AG08395 (cell line): ENCODE data around the gene UNC93A.
"Not testable (repeated sequence)": the region's sequence is repeated elsewhere in the genome, so short reads cannot be mapped to it uniquely, and the experiment has no call there.

Experiments used
- DNase-seq: peaks from one replicate; pipeline ENCODE4 v3.0.0; 2012; ENCODE audit warnings: mixed read lengths, low spot score

UNC93A gene

GRCh38 chr6:167270499-167271311 is 20.4 kb upstream of the UNC93A start:
- DNase-seq: no peak

- DNase-seq: no peak
These were observed 19.0 kb upstream of the UNC93A start for GRCh38 chr6:167272151-167272550.

DNA sequence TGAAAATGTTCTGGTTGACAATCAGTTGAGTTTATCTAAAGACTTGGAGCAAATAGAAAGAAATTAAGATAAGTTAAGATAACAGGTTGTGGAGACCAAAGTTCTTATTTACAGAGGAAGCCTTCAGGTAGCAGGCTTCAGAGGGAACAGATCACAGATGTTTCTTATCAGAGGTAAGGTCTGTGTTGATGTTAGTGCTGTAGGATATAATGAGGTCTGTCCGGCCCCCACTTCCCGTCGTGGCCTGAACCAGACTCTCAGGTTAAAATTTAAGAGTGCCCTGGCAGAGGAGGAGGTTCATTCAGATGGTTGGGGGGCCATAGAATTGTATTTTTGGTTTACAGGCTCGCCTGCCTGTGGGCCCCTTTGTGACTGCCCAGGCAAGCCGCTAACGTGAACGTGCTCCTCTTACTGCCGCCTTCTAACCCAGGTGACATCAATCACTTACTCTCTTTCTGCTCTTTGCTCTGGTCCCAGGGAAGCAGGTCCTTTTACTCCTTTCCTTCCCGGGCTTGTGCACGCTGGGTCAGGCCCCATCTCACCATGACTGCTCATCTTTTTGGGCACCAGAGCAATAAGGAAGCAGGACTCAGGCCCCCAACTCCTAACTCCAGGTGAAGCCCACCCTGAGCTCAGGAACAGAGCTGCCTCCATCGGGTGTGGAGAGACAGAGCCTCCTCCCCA is 18.3 kb upstream of the UNC93A start:
- no peak for DNase-seq

GRCh38 chr6:167274270-167274669 is 16.8 kb upstream of the UNC93A start:
- no peak for DNase-seq

DNA sequence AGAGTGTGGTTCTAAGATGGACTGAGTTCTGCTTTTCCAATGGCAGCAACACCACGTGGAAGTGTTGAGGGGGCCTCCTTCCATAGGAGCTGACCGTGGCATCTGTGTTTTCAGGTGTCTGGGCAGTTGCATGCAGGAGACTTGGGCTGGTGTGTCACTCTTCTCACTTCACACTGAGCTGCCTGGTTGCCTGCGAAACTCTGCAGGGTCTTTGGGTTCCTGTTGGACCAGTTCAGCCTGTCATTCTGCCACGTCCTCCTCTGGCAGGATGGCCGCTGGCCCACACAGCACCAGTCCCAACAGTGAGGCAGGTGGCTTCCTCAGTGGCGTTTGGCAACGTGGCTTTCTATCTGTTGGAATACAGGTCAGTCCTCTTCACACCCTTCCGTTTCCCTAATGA is 16.1 kb upstream of the UNC93A start:
- DNase-seq: no peak

GRCh38 chr6:167275436-167275835 is 15.7 kb upstream of the UNC93A start:
- DNase-seq: no peak

GRCh38 chr6:167276772-167277533 is 14.2 kb upstream of the UNC93A start:
- DNase-seq: no peak

DNA sequence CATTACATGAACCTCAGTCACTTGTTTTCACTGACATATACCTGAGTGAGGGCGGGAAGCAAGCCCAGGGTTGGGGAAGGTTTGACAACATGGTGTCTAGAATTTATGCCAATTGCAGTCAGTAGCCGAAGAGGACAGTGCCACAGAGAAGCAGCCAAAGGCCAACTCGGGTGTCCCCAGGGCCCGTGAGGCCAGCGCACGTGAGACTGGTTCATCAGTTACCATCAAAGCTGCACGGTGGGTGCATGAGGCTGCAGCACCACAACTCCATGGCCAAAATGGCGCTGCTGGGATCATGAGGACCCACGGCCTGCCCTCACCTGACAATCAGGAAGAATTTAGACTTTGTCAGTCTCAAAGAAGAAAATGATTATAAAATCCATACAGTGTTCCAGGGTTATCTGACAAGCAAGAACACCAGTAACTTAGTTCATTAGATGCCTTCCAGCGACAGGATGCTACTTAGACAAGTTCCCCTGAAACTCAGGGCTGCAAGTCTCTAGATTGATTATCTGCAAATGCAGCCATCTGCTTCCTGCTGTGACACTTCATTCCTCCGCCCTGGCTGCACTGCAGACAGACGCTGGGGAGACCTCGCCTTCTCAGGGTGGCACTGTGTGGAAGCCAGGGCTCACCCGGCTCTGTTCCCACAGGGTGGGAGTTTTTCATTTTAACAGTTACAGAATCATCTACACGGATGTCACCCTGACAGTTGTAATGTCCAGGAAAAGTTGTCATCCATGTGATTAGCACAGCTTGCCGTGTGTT is 12.8 kb upstream of the UNC93A start:
- not testable (repeated sequence) for DNase-seq

DNA sequence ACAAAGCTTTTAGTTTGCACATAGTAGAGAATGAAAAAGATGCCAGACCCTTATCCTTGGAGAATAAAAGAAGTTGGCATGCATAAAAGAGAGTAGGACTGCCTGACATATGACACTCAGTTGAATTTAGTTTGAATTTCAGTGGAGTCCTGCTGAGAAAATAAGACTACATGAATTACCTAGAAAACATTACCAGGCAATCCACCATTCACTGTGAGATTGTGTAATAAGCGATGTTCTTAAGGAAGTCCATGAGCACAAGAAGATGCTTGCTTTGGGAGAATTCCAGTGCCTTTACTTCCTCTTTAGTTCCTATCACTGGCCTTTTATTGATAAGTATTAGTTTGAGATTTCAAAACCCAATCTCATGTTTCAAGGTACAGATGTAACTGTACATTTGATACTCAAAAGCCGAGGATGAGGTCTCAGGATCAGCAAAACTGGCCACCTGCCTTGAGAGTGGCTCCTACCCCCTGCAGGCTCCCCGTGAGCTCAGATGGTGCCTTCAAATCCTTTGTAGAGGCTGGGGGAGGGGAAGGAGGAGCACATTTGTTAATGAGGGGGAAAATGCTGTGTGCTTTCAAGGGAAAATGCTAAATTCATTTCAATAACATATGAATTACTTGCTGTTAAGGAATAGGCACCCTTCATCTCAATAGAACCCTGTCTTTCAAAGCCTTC is 11.2 kb upstream of the UNC93A start:
- DNase-seq: no peak

DNA sequence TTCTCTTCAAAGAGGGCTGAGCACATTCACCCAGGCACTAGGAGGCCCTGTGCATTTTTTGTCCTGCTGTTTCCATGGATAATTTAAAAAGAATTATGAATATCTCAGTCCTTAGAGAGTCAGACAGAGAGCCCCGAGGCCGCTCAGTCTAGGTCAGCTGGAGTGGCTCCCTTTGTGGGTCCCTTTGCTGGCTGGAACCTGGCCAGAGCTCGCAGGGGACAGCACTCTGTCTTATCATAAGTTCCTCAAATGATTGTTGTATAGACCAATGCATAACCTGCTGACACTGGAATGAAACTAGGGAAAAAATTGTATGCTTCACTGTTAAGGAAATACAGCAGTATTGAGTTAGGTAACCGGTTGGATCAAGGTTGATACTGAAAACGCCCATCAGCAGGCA is 10.6 kb upstream of the UNC93A start:
- not testable (repeated sequence) for DNase-seq

- no peak for DNase-seq
These were observed 8.9 kb upstream of the UNC93A start for GRCh38 chr6:167282165-167282564.

DNA sequence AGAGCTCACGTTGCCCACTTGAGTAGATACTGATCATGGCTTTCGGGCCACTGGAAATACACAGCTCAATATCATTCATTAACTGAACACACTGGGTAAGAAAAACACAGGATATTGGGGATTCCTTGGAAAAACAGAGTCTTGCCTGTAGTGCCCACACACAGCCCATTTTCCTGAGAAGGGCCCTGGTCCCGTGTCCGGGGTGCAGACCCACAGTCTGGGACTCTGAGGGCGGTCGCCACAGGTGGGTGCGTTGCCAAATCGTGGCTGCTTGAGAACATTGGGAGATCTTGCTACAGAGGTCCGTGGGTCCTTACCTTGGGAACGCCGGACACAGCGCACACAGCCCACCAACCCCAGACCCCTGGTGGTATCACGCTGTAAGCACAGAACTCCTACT is 6.5 kb upstream of the UNC93A start:
- DNase-seq: not testable (repeated sequence)

DNA sequence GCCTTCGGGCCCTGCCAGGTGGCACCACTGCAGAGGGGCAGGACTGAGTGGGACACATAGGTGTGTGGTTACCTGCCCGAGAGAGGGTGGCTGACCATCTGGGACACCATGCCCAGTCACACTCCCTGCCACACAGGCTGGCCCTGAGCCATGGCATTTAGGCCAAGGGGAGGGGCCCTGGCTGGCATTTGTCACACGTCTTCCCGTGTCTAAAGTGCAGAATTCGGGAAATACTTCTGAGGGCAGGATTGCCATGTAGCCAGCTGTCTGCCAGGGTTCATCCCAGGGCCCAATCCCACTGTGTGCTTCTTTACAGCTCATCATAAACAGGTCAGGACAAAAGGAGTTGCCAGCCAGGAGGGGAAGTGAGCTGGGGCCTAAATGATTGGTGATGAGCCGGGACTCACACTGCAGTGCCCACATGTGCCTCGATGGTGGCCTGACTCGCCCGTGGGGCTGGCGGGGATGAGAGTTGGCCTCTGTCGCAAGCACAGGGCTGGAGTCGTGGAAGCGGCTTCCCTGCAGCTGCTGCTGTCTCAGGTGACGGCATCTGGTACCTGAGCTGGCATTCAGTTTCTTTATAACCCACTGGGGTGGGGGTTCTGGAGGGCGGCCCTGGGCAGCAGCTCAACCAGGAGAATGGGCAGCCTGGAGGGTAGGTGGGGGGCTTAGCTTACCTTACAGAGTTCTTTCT is 5.9 kb upstream of the UNC93A start:
- DNase-seq: no peak

GRCh38 chr6:167287513-167288048 is 3.5 kb upstream of the UNC93A start:
- DNase-seq: no peak

DNA sequence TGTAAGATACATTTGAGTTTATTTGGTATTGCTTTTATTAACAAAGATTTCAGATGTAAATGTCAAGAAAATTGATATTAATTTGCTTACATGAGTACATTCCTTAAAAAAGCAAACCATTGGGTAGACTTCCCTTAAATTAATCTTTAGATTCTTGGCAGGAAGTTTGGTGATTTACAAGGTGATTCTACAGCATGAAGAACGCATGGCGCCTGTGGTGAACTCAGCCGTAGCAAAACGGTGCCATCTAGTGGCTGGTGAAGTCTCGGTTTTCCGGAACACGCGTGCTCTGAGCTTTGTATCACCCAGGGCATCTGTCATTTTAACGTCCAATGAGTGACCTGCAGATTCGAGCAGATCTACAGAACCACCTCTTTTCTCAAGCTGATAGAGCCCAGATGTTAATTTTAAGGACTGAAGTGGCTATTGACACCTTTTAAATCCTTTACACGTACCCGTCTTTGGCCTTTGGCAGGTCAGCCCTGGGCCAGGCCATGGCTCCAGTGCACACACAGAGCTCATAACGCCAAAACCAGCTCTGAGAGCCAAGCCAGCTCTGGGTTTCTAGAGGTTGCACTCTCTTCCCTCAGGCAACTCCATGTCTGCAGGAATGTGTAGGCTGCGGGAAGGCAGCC is 2.4 kb upstream of the UNC93A start:
- DNase-seq: not testable (repeated sequence)

GRCh38 chr6:167289291-167289690 is 1.8 kb upstream of the UNC93A start:
- not testable (repeated sequence) for DNase-seq

DNA sequence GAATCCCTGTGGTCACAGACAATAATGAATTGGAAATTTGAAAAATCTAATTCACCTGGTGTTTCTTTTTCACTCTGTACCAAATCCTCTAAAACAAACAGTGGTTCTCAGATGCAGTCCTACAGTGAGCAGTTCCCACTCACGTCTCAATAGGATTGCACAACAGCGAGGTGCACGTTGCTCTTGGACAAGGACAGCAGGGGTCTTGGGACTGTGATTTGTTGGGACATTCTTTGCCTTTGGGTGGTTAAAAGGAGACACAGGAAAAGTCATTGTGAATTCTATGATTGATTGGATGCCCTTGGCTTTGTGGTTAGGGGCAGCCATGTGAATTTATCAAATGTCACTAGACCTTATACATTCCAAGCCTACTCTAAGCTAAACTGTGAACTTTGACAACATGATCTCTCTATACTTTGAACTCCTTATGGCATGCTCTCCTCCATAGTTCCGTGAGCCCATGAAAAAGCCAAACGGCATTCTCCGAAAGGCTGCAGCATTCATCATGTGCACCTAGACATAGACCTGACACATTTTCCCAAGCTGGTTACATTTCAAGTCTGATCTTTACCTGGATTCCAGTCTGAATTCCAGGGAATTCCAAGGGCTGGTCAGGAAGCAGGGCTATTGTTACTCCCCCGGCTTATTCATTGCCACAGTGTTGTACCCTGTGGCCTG is 647 bp downstream of the UNC93A start:
- no peak for DNase-seq

GRCh38 chr6:167292301-167293087 is 1.4 kb downstream of the UNC93A start:
- DNase-seq: no peak
